ENCODE measurements around the gene ADORA2B. TPM values are rescaled to one million over a fixed set of nuclear protein-coding genes. Genes with fewer than 3 reads are reported as not detected.

The ADORA2B gene
- total RNA-seq, 1 donor from 2014 or later, result 1.9 TPM

DNA sequence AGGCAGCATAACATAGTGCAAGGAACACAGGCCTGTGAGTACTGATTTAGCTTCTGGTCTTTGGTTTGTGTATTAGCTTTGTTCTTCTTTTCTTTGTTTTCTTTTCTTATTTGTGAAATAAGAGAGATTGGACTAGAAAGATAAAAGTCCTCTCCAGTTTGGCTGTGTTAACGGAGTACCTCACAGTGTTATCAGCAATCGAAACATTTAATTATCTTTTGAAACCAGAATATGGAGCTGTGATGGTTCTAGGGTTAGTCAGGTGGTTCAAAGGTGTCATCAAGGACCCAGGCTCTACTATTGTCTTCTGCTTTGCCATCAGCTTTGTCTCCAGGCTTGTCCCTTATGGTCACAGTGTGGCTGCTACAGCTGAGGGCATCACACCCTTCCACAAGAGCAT lies 25.6 kb downstream of the ADORA2B start:
- no peaks in the 10 kb centered on the region for H3K9me3 Mint-ChIP-seq
- Histone ChIP-seq H3K79me2 (ENCODE audit: low read depth) (no peaks in the 10 kb centered on the region), H3K9me3 (ENCODE audit: low read depth) (no peaks in the 10 kb centered on the region), H2AFZ (replicated peaks) (no peak overlapping the region), H3K4me3 (no peak overlapping the region), H3K4me1 (peaks cover 39% of the 10 kb centered on the region), H3F3A (ENCODE audit: low read depth) (peaks cover 31% of the 10 kb centered on the region), H4K20me1 (ENCODE audit: low read depth) (peaks cover 17% of the 10 kb centered on the region), H3K9ac (no peak overlapping the region), H3K27ac (no peak overlapping the region), H3K36me3 (no peaks in the 10 kb centered on the region), H3K4me2 (peak overlapping the region; percentile 38), H3K27me3 (peaks cover 8% of the 10 kb centered on the region)
- peaks cover 36% of the 10 kb centered on the region for H3K4me1 Mint-ChIP-seq
- TF ChIP-seq EZH2phosphoT487 (IDR thresholded peaks at IDR 0.05), result no peak
- TF ChIP-seq, protein P1, sequence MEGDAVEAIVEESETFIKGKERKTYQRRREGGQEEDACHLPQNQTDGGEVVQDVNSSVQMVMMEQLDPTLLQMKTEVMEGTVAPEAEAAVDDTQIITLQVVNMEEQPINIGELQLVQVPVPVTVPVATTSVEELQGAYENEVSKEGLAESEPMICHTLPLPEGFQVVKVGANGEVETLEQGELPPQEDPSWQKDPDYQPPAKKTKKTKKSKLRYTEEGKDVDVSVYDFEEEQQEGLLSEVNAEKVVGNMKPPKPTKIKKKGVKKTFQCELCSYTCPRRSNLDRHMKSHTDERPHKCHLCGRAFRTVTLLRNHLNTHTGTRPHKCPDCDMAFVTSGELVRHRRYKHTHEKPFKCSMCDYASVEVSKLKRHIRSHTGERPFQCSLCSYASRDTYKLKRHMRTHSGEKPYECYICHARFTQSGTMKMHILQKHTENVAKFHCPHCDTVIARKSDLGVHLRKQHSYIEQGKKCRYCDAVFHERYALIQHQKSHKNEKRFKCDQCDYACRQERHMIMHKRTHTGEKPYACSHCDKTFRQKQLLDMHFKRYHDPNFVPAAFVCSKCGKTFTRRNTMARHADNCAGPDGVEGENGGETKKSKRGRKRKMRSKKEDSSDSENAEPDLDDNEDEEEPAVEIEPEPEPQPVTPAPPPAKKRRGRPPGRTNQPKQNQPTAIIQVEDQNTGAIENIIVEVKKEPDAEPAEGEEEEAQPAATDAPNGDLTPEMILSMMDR (IDR thresholded peaks at IDR 0.05), result no peak
- no peak for TF ChIP-seq EZH2 (IDR thresholded peaks at IDR 0.05)
- no peak overlapping the region for H3K27ac Mint-ChIP-seq
- H3K27me3 Mint-ChIP-seq (ENCODE audit: insufficient read depth, low read depth), result peaks cover 3% of the 10 kb centered on the region
- H3K36me3 Mint-ChIP-seq, result peaks cover 12% of the 10 kb centered on the region
- no peak for DNase-seq (ENCODE audit: low spot score)
- no peak overlapping the region for H3K4me3 Mint-ChIP-seq

DNA sequence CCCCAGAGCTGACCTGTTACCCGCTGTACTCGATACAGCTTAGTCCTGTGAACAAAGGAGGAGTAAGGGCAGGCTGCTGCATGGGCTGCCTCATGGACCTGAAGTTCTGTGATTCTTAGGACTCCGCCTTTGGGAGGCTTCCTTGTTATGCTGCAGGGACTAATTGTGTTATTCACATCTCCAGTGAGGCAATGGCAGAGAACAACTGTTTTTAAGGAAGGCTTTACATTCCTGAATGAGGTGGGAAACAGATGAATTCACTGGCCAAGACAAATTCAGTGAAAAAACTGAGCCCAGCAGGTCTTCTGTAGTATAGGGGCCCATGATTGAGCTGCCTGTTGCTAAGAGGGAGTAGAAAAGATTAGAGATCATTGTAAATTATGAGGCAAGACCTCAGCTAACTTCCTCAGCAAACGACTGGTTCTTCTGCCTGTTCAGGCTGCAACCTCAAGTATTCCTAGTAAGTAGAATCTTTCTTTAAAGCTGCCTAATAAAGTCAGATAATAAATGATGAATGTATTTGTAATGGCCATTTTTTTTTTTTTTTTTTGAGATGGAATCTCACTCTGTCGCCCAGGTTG lies 26.3 kb downstream of the ADORA2B start:
- Histone ChIP-seq H3K27ac (no peak overlapping the region), H4K20me1 (ENCODE audit: low read depth) (peaks cover 11% of the 10 kb centered on the region), H3K4me2 (peak overlapping the region; percentile 38), H3K9me3 (ENCODE audit: low read depth) (no peaks in the 10 kb centered on the region), H3K79me2 (ENCODE audit: low read depth) (no peaks in the 10 kb centered on the region), H3K4me3 (no peak overlapping the region), H3F3A (ENCODE audit: low read depth) (peaks cover 24% of the 10 kb centered on the region), H3K9ac (no peak overlapping the region), H3K27me3 (peaks cover under 1% of the 10 kb centered on the region), H3K4me1 (peaks cover 32% of the 10 kb centered on the region), H3K36me3 (no peaks in the 10 kb centered on the region), H2AFZ (replicated peaks) (no peak overlapping the region)
- no peak for DNase-seq (ENCODE audit: low spot score)
- H3K27ac Mint-ChIP-seq, result peak overlapping the region; percentile 43
- H3K9me3 Mint-ChIP-seq, result no peaks in the 10 kb centered on the region
- H3K27me3 Mint-ChIP-seq (ENCODE audit: insufficient read depth, low read depth), result peaks cover 3% of the 10 kb centered on the region
- H3K36me3 Mint-ChIP-seq, result peaks cover 13% of the 10 kb centered on the region
- peaks cover 29% of the 10 kb centered on the region for H3K4me1 Mint-ChIP-seq
- TF ChIP-seq EZH2phosphoT487 (IDR thresholded peaks at IDR 0.05), result no peak
- TF ChIP-seq, protein P1 (IDR thresholded peaks at IDR 0.05), result no peak
- no peak for TF ChIP-seq EZH2 (IDR thresholded peaks at IDR 0.05)
- H3K4me3 Mint-ChIP-seq, result no peak overlapping the region

DNA sequence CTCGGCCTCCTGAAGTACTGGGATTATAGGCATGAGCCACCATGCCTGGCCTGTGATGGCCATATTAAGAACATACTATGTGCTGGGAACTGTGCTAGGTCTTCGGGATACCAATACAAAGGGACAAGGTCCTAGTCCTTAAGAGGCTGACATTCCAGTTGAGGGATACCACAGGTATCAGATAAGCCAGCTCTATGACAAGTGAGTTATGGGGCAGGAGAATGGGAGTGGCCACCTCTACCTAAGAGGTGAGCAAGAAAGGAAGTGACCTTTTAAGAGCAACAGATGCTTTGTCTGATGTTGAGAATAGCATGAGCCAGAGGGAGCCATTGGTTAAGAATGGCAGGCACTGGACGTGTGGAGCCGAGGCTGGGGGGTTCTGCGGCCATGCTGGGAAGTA lies 27.0 kb downstream of the ADORA2B start:
- no peaks in the 10 kb centered on the region for H3K9me3 ChIP-seq (ENCODE audit: low read depth)
- H3K9ac ChIP-seq, result no peak overlapping the region
- H3K27me3 Mint-ChIP-seq (ENCODE audit: insufficient read depth, low read depth), result peaks cover 3% of the 10 kb centered on the region
- H3K36me3 Mint-ChIP-seq, result peaks cover 16% of the 10 kb centered on the region
- no peak overlapping the region for H3K4me2 ChIP-seq
- H3K27ac ChIP-seq, result no peak overlapping the region
- H3K9me3 Mint-ChIP-seq, result no peaks in the 10 kb centered on the region
- H3K4me3 ChIP-seq, result no peak overlapping the region
- no peak overlapping the region for H3K4me3 Mint-ChIP-seq
- H3K36me3 ChIP-seq, result no peaks in the 10 kb centered on the region
- peaks cover 6% of the 10 kb centered on the region for H4K20me1 ChIP-seq (ENCODE audit: low read depth)
- peak overlapping the region; percentile 46 for H3K27ac Mint-ChIP-seq
- H3K27me3 ChIP-seq, result no peaks in the 10 kb centered on the region
- peaks cover 23% of the 10 kb centered on the region for H3K4me1 Mint-ChIP-seq
- peaks cover 20% of the 10 kb centered on the region for H3F3A ChIP-seq (ENCODE audit: low read depth)
- no peaks in the 10 kb centered on the region for H3K79me2 ChIP-seq (ENCODE audit: low read depth)
- no peak overlapping the region for H2AFZ ChIP-seq (replicated peaks)
- H3K4me1 ChIP-seq, result peaks cover 25% of the 10 kb centered on the region
- TF ChIP-seq, protein P1 (IDR thresholded peaks at IDR 0.05), result no peak
- TF ChIP-seq EZH2 (IDR thresholded peaks at IDR 0.05), result no peak
- no peak for TF ChIP-seq EZH2phosphoT487 (IDR thresholded peaks at IDR 0.05)
- no peak for DNase-seq (ENCODE audit: low spot score)

Data from neural progenitor cell (in vitro differentiated cells).